GM12878 (cell line): ENCODE results near the gene LAMA5. TPM values are rescaled to one million over a fixed set of nuclear protein-coding genes. Genes with fewer than 3 reads are reported as not detected.

Experiments used
- ATAC-seq: fragments of 200-7000 bp; cut with Tn5 transposase; 3 replicates; pipeline ENCODE4 v1.9.1; 2020; ENCODE audit warnings: mild to moderate bottlenecking, moderate library complexity
- BruUV-seq: library from RNA; stranded (reverse); fragments of 400-500 nt; replicated peaks from 2 replicates; lab custom pipeline; 2021; lab: Mats Ljungman, UMichigan
- CTCF ChIA-PET: fragments of 300-600 bp; sonication (Branson Sonifier 250); formaldehyde crosslinking; extraction: SDS; loops from one replicate; lab custom pipeline; 2021; ENCODE audit warnings: inconsistent platforms; lab: Yijun Ruan, JAX
- POLR2A ChIA-PET: fragments of 350-600 bp; formaldehyde crosslinking; extraction: SDS; loops from one replicate; lab custom pipeline; 2021; ENCODE audit warnings: inconsistent platforms; lab: Charles Lee
- RAD21 ChIA-PET: fragments of 300-600 bp; sonication (Branson Sonifier 250); formaldehyde crosslinking; loops from one replicate; lab custom pipeline; 2023; ENCODE audit warnings: antibody characterized with exemption; ENCODE audit not compliant: unreplicated experiment; lab: Charles Lee
- SMC1A ChIA-PET: fragments of 300-600 bp; sonication (Branson Sonifier 250); formaldehyde crosslinking; loops from one replicate; lab custom pipeline; 2023; ENCODE audit not compliant: unreplicated experiment, uncharacterized antibody; lab: Charles Lee
- DNase-seq: peaks from one replicate; pipeline ENCODE4 v3.0.0-alpha.2; 2011; ENCODE audit warnings: low read depth, low spot score
- FAIRE-seq: peaks from 3 replicates; lab custom pipeline; 2011; peaks lifted over from hg19 to GRCh38; lab: Jason Lieb, UNC
- H2AFZ ChIP-seq: 2 replicates; pipeline ENCODE4 v1.6.0; 2011; ENCODE audit warnings: low read depth, low read length, control low read depth; ENCODE audit not compliant: control insufficient read depth
- H3K27ac ChIP-seq: 2 replicates; pipeline ENCODE4 v1.5.1; 2011; ENCODE audit warnings: control low read depth; ENCODE audit not compliant: control insufficient read depth, insufficient read depth
- H3K27me3 ChIP-seq, 2 experiments: replicated peaks in 1 of 2; 2 replicates each; pipeline versions ENCODE4 v1.6.0 to v1.6.1; 2011; ENCODE audit warnings: low read length in 1 of 2; ENCODE audit not compliant: control insufficient read depth in 2 of 2, insufficient read depth in 2 of 2
- H3K36me3 ChIP-seq, 2 experiments: 2 replicates each; pipeline ENCODE4 v1.5.1; 2011; ENCODE audit warnings: low read length in 1 of 2; ENCODE audit not compliant: control insufficient read depth in 2 of 2, insufficient read depth in 2 of 2
- H3K4me1 ChIP-seq: 2 replicates; pipeline ENCODE4 v1.6.1; 2011; ENCODE audit warnings: mild to moderate bottlenecking, low read length, moderate library complexity, mixed read lengths; ENCODE audit not compliant: control insufficient read depth, insufficient read depth
- H3K4me2 ChIP-seq: 2 replicates; pipeline ENCODE4 v1.6.0; 2011; ENCODE audit warnings: control low read depth; ENCODE audit not compliant: control insufficient read depth, insufficient read depth
- H3K4me3 ChIP-seq: fragments of 200-600 bp; sonication (generic); 2 replicates; pipeline ENCODE4 v1.5.1; 2016
- H3K79me2 ChIP-seq: 2 replicates; pipeline ENCODE4 v1.6.0; 2011; ENCODE audit warnings: low read length; ENCODE audit not compliant: control insufficient read depth, insufficient read depth
- H3K9ac ChIP-seq: 2 replicates; pipeline ENCODE4 v1.8.0; 2011; ENCODE audit warnings: low read length, control low read depth, mixed read lengths; ENCODE audit not compliant: control insufficient read depth, insufficient read depth
- H3K9me3 ChIP-seq: replicated peaks from 3 replicates; pipeline ENCODE4 v1.5.1; 2011; ENCODE audit warnings: mild to moderate bottlenecking, low read length; ENCODE audit not compliant: control insufficient read depth, insufficient read depth
- H4K20me1 ChIP-seq: 2 replicates; pipeline ENCODE4 v1.6.0; 2011; ENCODE audit not compliant: control insufficient read depth, insufficient read depth
- BHLHE40 ChIP-seq, 2 experiments: fragments of 450-650 bp in 1 of 2; IDR thresholded peaks; 2 replicates each; pipeline ENCODE4 v1.6.1; 2011 to 2017; ENCODE audit warnings: low read depth in 2 of 2, borderline replicate concordance in 1 of 2, improper control_type of control experiment in 1 of 2, low read length in 1 of 2, mild to moderate bottlenecking in 1 of 2
- ETV6 ChIP-seq, 2 experiments: fragments of 450-650 bp in 1 of 2; IDR thresholded peaks in 1 of 2; conservative IDR thresholded peaks in 1 of 2; 2 replicates each; pipeline ENCODE4 v1.6.1; 2014; ENCODE audit warnings: antibody characterized with exemption in 1 of 2, borderline replicate concordance in 1 of 2, low read depth in 1 of 2, mild to moderate bottlenecking in 1 of 2, moderate library complexity in 1 of 2
- POLR2A ChIP-seq: IDR thresholded peaks from 2 replicates; pipeline ENCODE4 v1.6.1; 2011; ENCODE audit warnings: low read depth, mild to moderate bottlenecking, low read length
- SMAD5 ChIP-seq: IDR thresholded peaks from 2 replicates; pipeline ENCODE4 v1.6.1; 2016; ENCODE audit warnings: antibody characterized with exemption, low read depth
- ZBTB40 ChIP-seq: fragments of 450-650 bp; IDR thresholded peaks from 2 replicates; pipeline ENCODE4 v1.6.1; 2016; ENCODE audit warnings: mild to moderate bottlenecking, moderate library complexity, borderline replicate concordance
- WGBS: methylation state at CpG from one replicate; pipeline ENCODE4 v1.1.6; 2016; ENCODE audit warnings: low lambda C conversion rate; ENCODE audit not compliant: insufficient replicate concordance, insufficient coverage; ENCODE audit errors: missing lambda C conversion rate; 5-methylcytosine and 5-hydroxymethylcytosine counted together
- in situ Hi-C: fragments of 300-500 bp; cut with MboI; formaldehyde crosslinking; loops from 9 replicates; pipeline ENCODE4 v1.14.3; 2018; ENCODE audit warnings: mixed read lengths
- intact Hi-C: fragments of 100-400 bp; cut with micrococcal nuclease; formaldehyde crosslinking; loops from one replicate; pipeline ENCODE4 v1.14.2; 2022; ENCODE audit not compliant: unreplicated experiment
- polyA plus RNA-seq, 11 experiments: library from polyadenylated mRNA; depleted of rRNA in 4 of 11; unstranded in 6 of 11; stranded (reverse) in 5 of 11; fragments of >200 nt; fragmentation: Nextera tagmentation in 4 of 11; fragmentation: Illumina TruSeq in 1 of 11; extraction: Ambion mirVana in 4 of 11; extraction: Trizol in 1 of 11; gene quantifications; 1 replicate in 1 of 11; 2 replicates in 10 of 11; pipeline versions ENCODE4 v1.2.1 to v1.2.3, GENCODE V29; 2011 to 2016; ENCODE audit warnings: inconsistent platforms in 2 of 11, missing spikeins in 2 of 11, low read depth in 1 of 11
- total RNA-seq, 4 experiments: library from RNA; depleted of rRNA in 3 of 4; stranded (reverse); fragments of >200 nt in 3 of 4; fragmentation: Illumina TruSeq in 1 of 4; extraction: Trizol in 1 of 4; gene quantifications; 2 replicates each; pipeline versions ENCODE4 v1.2.1 to v1.2.3, GENCODE V29; 2013 to 2021

LAMA5 gene
- total and polyA plus RNA-seq, 10 of the 15 experiments (the other 5 are each of a cell fraction or from before 2014, with no cell fraction given): 0.09 to 3.1 (median 1.6) TPM; not detected in 3

GRCh38 chr20:62297449-62298227 is 69.5 kb downstream of the LAMA5 start:
- intact Hi-C loops: no loop called here
- H3K27ac ChIP-seq: no peak overlapping the region
- no peaks in the 10 kb centered on the region; the same call in 1 of the 2 replicates for H3K4me1 ChIP-seq
- no peak overlapping the region for H2AFZ ChIP-seq
- no peaks in the 10 kb centered on the region for H3K27me3 ChIP-seq
- FAIRE-seq: no peak
- peaks cover 3 to 6% of the 10 kb centered on the region in 2 experiments for H3K36me3 ChIP-seq
- H3K4me3 ChIP-seq: no peak overlapping the region
- RAD21 ChIA-PET: no interaction called here
- TF ChIP-seq SMAD5: no peak
- TF ChIP-seq, all 136 proteins: peak for 0
- ChIA-PET CTCF (interaction anchor here (1.3 kb wide), 1 partner anchor 85 kb away, joined by 3 read pairs; no protein-coding TSS in a partner anchor), POLR2A (no interaction called here), SMC1A (no interaction called here)
- ATAC-seq (no peak), DNase-seq (no peak)
- Histone ChIP-seq H3K9me3 (no peaks in the 10 kb centered on the region), H3K79me2 (no peaks in the 10 kb centered on the region), H3K9ac (no peak overlapping the region), H3K4me2 (no peak overlapping the region), H4K20me1 (no peaks in the 10 kb centered on the region)
- in situ Hi-C loops: no loop called here
- WGBS: 87% methylated on average over 29 of the region's 29 CpGs
- BruUV-seq: no TSS peak

GRCh38 chr20:62296724-62297448 is 70.2 kb downstream of the LAMA5 start:
- DNase-seq (no peak), FAIRE-seq (no peak), ATAC-seq (no peak)
- Histone ChIP-seq H4K20me1 (no peaks in the 10 kb centered on the region), H2AFZ (no peak overlapping the region), H3K4me1 (no peaks in the 10 kb centered on the region; the same call in 1 of the 2 replicates), H3K27ac (no peak overlapping the region), H3K9me3 (no peaks in the 10 kb centered on the region), H3K79me2 (no peaks in the 10 kb centered on the region), H3K27me3 (no peaks in the 10 kb centered on the region), H3K9ac (no peak overlapping the region), H3K4me2 (no peak overlapping the region), H3K4me3 (no peak overlapping the region), H3K36me3 (peaks cover 6 to 7% of the 10 kb centered on the region in 2 experiments)
- ChIA-PET CTCF (interaction anchor here (1.3 kb wide), 1 partner anchor 86 kb away, joined by 3 read pairs; no protein-coding TSS in a partner anchor), POLR2A (no interaction called here), RAD21 (no interaction called here), SMC1A (no interaction called here)
- WGBS: 83% methylated on average over 25 of the region's 30 CpGs
- intact Hi-C loops: no loop called here
- TF ChIP-seq POLR2A: peak; percentile 39
- no peak for TF ChIP-seq ZBTB40
- no peak for TF ChIP-seq ETV6 (conservative IDR thresholded peaks at IDR 0.05 in 1 of 2, IDR thresholded peaks at IDR 0.05 in 1 of 2; ENCODE audit: borderline replicate concordance in 1 of 2, low read depth in 1 of 2)
- peak in 1 of 2 experiments; percentile 29; a peak in 1 of 4 replicates for TF ChIP-seq BHLHE40 (IDR thresholded peaks at IDR 0.05; ENCODE audit: borderline replicate concordance in 1 of 2, low read depth in 2 of 2, low read length in 1 of 2)
- no TSS peak for BruUV-seq
- in situ Hi-C loops: no loop called here
